SU-DHL-6 (cell line): Measurements from ENCODE around the gene FMC1.

ENCODE experiments used
- CTCF ChIP-seq: fragments of 200-600 bp; sonication (generic); IDR thresholded peaks from one replicate; pipeline ENCODE4 v1.5.1; 2017; ENCODE audit warnings: antibody characterized with exemption, mild to moderate bottlenecking, low read length, moderate library complexity; ENCODE audit not compliant: insufficient read depth, poor library complexity, severe bottlenecking
- EZH2phosphoT487 ChIP-seq: fragments of 200-600 bp; sonication (generic), shearing (Covaris generic); conservative IDR thresholded peaks from 2 replicates; pipeline ENCODE4 v1.6.1; 2018; ENCODE audit warnings: mild to moderate bottlenecking, antibody characterized with exemption, low read length, moderate library complexity, mixed read lengths

GRCh38 chr7:139361523-139361922, 20.4 kb downstream of the FMC1 start:
- TF ChIP-seq CTCF (no peak), EZH2phosphoT487 (no peak)
